ENCODE data around the gene MRPS2. TPM values are rescaled to one million over a fixed set of nuclear protein-coding genes. Genes with fewer than 3 reads are reported as not detected.

The MRPS2 gene
- total RNA-seq, 2 donors from 2014 or later: 50.2 to 53.1 TPM

DNA sequence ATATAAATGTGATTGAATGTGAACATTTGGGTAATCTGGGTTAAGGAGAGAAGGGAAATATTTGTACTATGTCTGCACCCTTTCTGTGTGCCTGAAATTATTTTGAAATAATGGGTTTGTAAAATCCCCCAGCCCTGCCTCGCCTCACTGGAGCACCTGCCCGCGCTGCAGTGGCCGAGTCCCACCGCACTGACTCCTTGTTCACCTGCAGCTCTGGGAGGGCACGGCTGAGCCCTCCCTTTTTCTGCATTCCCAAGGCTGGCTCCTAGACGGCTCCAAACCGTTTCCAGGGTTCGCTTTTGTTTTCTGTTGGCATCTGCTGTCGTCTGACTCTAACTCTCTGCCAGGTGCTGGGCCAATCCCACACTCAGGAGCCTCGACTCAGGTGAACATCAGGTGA, 38.5 kb upstream of the MRPS2 start:
- Mint-ChIP-seq H3K9me3 (no peaks in the 10 kb centered on the region), H3K36me3 (ENCODE audit: low read depth) (peaks cover 4% of the 10 kb centered on the region), H3K4me3 (no peak overlapping the region), H3K27me3 (ENCODE audit: insufficient read depth) (no peaks in the 10 kb centered on the region), H3K27ac (no peak overlapping the region), H3K4me1 (no peaks in the 10 kb centered on the region)
- TF ChIP-seq CTCF (conservative IDR thresholded peaks at IDR 0.05): no peak
- Histone ChIP-seq H3K9ac (ENCODE audit: extremely low read depth, low read length, poor library complexity, severe bottlenecking) (no peak overlapping the region), H3K4me1 (ENCODE audit: control insufficient read depth, insufficient read depth, low read length) (no peaks in the 10 kb centered on the region), H3K27ac (ENCODE audit: low read depth, low read length) (no peak overlapping the region), H3K9me3 (ENCODE audit: control insufficient read depth, low read length) (no peaks in the 10 kb centered on the region), H3K4me3 (ENCODE audit: low read length) (no peak overlapping the region), H3K36me3 (ENCODE audit: control insufficient read depth, insufficient read depth, low read length) (no peaks in the 10 kb centered on the region), H3K27me3 (ENCODE audit: control insufficient read depth, insufficient read depth, low read length, poor library complexity, severe bottlenecking) (no peaks in the 10 kb centered on the region)
- DNase-seq: no peak
- 79 to 88% methylated on average over 7 to 11 of the region's 11 CpGs for whole genome bisulfite sequencing, 2 experiments (ENCODE audit: insufficient coverage in 1 of 2, insufficient read length in 1 of 2)

DNA sequence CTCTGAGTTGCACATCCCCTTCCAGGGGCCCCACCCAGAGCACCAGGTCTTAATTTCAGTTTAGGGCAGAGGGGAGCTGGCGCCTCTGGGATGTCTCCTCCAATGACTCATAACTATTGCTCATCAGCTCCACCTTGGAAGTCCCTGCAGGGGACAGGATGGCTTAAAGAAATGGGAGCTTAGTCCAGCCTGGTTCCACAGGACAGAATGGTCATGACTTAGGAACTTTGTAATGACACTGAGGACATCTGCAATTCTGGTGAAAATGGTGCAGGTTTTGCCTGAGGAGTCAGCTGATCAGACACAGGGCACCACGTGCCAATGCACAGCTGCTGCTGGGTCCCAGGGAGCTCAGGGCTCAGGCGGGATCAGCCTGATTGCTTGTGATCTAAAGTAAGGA, 37.3 kb upstream of the MRPS2 start:
- Mint-ChIP-seq H3K27me3 (ENCODE audit: insufficient read depth) (no peaks in the 10 kb centered on the region), H3K36me3 (ENCODE audit: low read depth) (peaks cover 7% of the 10 kb centered on the region), H3K27ac (no peak overlapping the region), H3K4me1 (peaks cover 3% of the 10 kb centered on the region), H3K4me3 (no peak overlapping the region), H3K9me3 (no peaks in the 10 kb centered on the region)
- Histone ChIP-seq H3K9ac (ENCODE audit: extremely low read depth, low read length, poor library complexity, severe bottlenecking) (no peak overlapping the region), H3K9me3 (ENCODE audit: control insufficient read depth, low read length) (no peaks in the 10 kb centered on the region), H3K36me3 (ENCODE audit: control insufficient read depth, insufficient read depth, low read length) (no peaks in the 10 kb centered on the region), H3K27me3 (ENCODE audit: control insufficient read depth, insufficient read depth, low read length, poor library complexity, severe bottlenecking) (no peaks in the 10 kb centered on the region), H3K4me1 (ENCODE audit: control insufficient read depth, insufficient read depth, low read length) (peaks cover 3% of the 10 kb centered on the region), H3K4me3 (ENCODE audit: low read length) (no peak overlapping the region), H3K27ac (ENCODE audit: low read depth, low read length) (no peak overlapping the region)
- no peak for DNase-seq
- TF ChIP-seq CTCF (conservative IDR thresholded peaks at IDR 0.05): no peak
- WGBS, 2 experiments (ENCODE audit: insufficient coverage in 1 of 2, insufficient read length in 1 of 2): 73% methylated on average over 3 of the region's 3 CpGs; no CpG with 5 or more reads in 1 of the 2 experiments

DNA sequence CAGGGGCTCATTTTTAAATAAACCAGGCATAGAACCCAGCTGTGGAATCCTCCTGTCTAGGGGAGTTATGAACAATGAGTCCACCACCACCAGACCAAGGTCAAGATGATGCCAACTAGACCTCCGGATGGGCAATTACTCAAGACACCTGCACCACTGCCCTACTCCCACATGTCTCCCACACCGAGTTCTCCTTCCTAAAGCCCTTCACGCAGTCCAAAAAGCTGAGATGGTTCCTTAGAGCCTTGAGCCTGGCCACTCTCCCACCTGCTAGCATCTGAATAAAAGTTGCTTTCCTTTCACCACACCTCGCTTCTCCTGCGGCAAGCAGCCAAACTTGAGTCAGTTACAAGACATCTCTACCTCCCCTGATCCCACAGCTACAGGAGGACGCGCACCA, 36.3 kb upstream of the MRPS2 start:
- no peak overlapping the region for H3K27ac Mint-ChIP-seq
- Histone ChIP-seq H3K36me3 (ENCODE audit: control insufficient read depth, insufficient read depth, low read length) (no peaks in the 10 kb centered on the region), H3K9me3 (ENCODE audit: control insufficient read depth, low read length) (no peaks in the 10 kb centered on the region), H3K4me1 (ENCODE audit: control insufficient read depth, insufficient read depth, low read length) (peaks cover 6% of the 10 kb centered on the region), H3K9ac (ENCODE audit: extremely low read depth, low read length, poor library complexity, severe bottlenecking) (no peak overlapping the region), H3K27me3 (ENCODE audit: control insufficient read depth, insufficient read depth, low read length, poor library complexity, severe bottlenecking) (no peaks in the 10 kb centered on the region), H3K27ac (ENCODE audit: low read depth, low read length) (no peak overlapping the region), H3K4me3 (ENCODE audit: low read length) (no peak overlapping the region)
- no peak overlapping the region for H3K4me3 Mint-ChIP-seq
- DNase-seq: no peak
- WGBS, 2 experiments (ENCODE audit: insufficient coverage in 1 of 2, insufficient read length in 1 of 2): 93 to 100% methylated on average over 4 to 7 of the region's 7 CpGs
- peaks cover 8% of the 10 kb centered on the region for H3K36me3 Mint-ChIP-seq (ENCODE audit: low read depth)
- peaks cover 12% of the 10 kb centered on the region for H3K4me1 Mint-ChIP-seq
- TF ChIP-seq CTCF (conservative IDR thresholded peaks at IDR 0.05): no peak
- H3K27me3 Mint-ChIP-seq (ENCODE audit: insufficient read depth): no peaks in the 10 kb centered on the region
- no peaks in the 10 kb centered on the region for H3K9me3 Mint-ChIP-seq
